Astrocyte (in vitro differentiated cells and primary cell): ENCODE data around the gene VGLL3. TPM values are rescaled to one million over a fixed set of nuclear protein-coding genes. Genes with fewer than 3 reads are reported as not detected.

ENCODE experiments used
- DNase-seq: peaks from one replicate; pipeline ENCODE4 v3.0.0-alpha.2; 2010; ENCODE audit warnings: low read depth
- FAIRE-seq: peaks from 2 replicates; lab custom pipeline; 2011; peaks lifted over from hg19 to GRCh38; lab: Jason Lieb, UNC
- H2AFZ ChIP-seq: 2 replicates; pipeline ENCODE4 v1.6.0; 2012; ENCODE audit warnings: low read depth, low read length, inconsistent platforms
- H3K27ac ChIP-seq: 2 replicates; pipeline ENCODE4 v1.5.1; 2011; ENCODE audit warnings: low read depth, low read length, inconsistent platforms
- H3K27me3 ChIP-seq: 2 replicates; pipeline ENCODE4 v1.6.0; 2011; ENCODE audit warnings: low read length, inconsistent platforms; ENCODE audit not compliant: insufficient read depth
- H3K36me3 ChIP-seq: 2 replicates; pipeline ENCODE4 v1.5.1; 2011; ENCODE audit warnings: low read length, inconsistent platforms; ENCODE audit not compliant: insufficient read depth
- H3K4me1 ChIP-seq: 2 replicates; pipeline ENCODE4 v1.5.1; 2011; ENCODE audit warnings: low read length, inconsistent platforms; ENCODE audit not compliant: insufficient read depth
- H3K4me2 ChIP-seq: 2 replicates; pipeline ENCODE4 v1.6.0; 2012; ENCODE audit warnings: low read length, inconsistent platforms
- H3K4me3 ChIP-seq: 2 replicates; pipeline ENCODE4 v1.5.1; 2011; ENCODE audit warnings: low read depth, mild to moderate bottlenecking, low read length, inconsistent platforms; ENCODE audit not compliant: insufficient read depth
- H3K79me2 ChIP-seq: 2 replicates; pipeline ENCODE4 v1.6.0; 2012; ENCODE audit warnings: mild to moderate bottlenecking, low read length, inconsistent platforms; ENCODE audit not compliant: insufficient read depth
- H3K9ac ChIP-seq: 2 replicates; pipeline ENCODE4 v1.6.0; 2012; ENCODE audit warnings: mild to moderate bottlenecking, low read length, inconsistent platforms
- H3K9me3 ChIP-seq: 2 replicates; pipeline ENCODE4 v1.5.1; 2012; ENCODE audit warnings: low read depth, mild to moderate bottlenecking, low read length, inconsistent platforms; ENCODE audit not compliant: insufficient read depth
- H4K20me1 ChIP-seq: 2 replicates; pipeline ENCODE4 v1.6.0; 2012; ENCODE audit warnings: low read length, inconsistent platforms; ENCODE audit not compliant: insufficient read depth
- H3K27ac Mint-ChIP-seq: one replicate; pipeline ENCODE4 v1.8.0; 2021; ENCODE audit warnings: mild to moderate bottlenecking, mixed read lengths; ENCODE audit not compliant: unreplicated experiment
- H3K27me3 Mint-ChIP-seq: one replicate; pipeline ENCODE4 v1.8.0; 2021; ENCODE audit warnings: low read depth, mixed read lengths; ENCODE audit not compliant: unreplicated experiment
- H3K36me3 Mint-ChIP-seq: one replicate; pipeline ENCODE4 v1.8.0; 2021; ENCODE audit warnings: low read depth, mixed read lengths; ENCODE audit not compliant: unreplicated experiment
- H3K4me1 Mint-ChIP-seq: one replicate; pipeline ENCODE4 v1.8.0; 2021; ENCODE audit warnings: low read depth, mixed read lengths; ENCODE audit not compliant: unreplicated experiment
- H3K4me3 Mint-ChIP-seq: one replicate; pipeline ENCODE4 v1.8.0; 2021; ENCODE audit warnings: mild to moderate bottlenecking, moderate library complexity, mixed read lengths; ENCODE audit not compliant: unreplicated experiment
- H3K9me3 Mint-ChIP-seq: one replicate; pipeline ENCODE4 v1.8.0; 2021; ENCODE audit warnings: mild to moderate bottlenecking, mixed read lengths; ENCODE audit not compliant: unreplicated experiment
- CTCF ChIP-seq: IDR thresholded peaks from 2 replicates; pipeline ENCODE4 v1.5.1; 2011; ENCODE audit warnings: low read depth, mild to moderate bottlenecking, inconsistent platforms, low read length, moderate library complexity; ENCODE audit not compliant: insufficient read depth
- EZH2 ChIP-seq: IDR thresholded peaks from 2 replicates; pipeline ENCODE4 v1.6.1; 2012; ENCODE audit warnings: mild to moderate bottlenecking, low read length, inconsistent platforms; ENCODE audit not compliant: insufficient read depth
- total RNA-seq: library from RNA; stranded (reverse); gene quantifications from 2 replicates; pipeline ENCODE4 v1.2.1, GENCODE V29; 2021

The VGLL3 gene
- total RNA-seq, 1 donor from 2014 or later = 63.7 TPM

- Mint-ChIP-seq H3K9me3 (no peaks in the 10 kb centered on the region), H3K27ac (peak overlapping the region; percentile 93), H3K4me3 (no peak overlapping the region), H3K27me3 (no peaks in the 10 kb centered on the region), H3K36me3 (peaks cover 7% of the 10 kb centered on the region), H3K4me1 (peaks cover 54% of the 10 kb centered on the region)
- H3K27ac ChIP-seq = peak overlapping the region; percentile 60
- H3K4me2 ChIP-seq = peak overlapping the region; percentile 47
- peaks cover 15% of the 10 kb centered on the region for H4K20me1 ChIP-seq
- H3K36me3 ChIP-seq = peaks cover 18% of the 10 kb centered on the region
- H2AFZ ChIP-seq = no peak overlapping the region
- H3K4me3 ChIP-seq = peak overlapping the region; percentile 20
- TF ChIP-seq CTCF (no peak), EZH2 (no peak)
- H3K9ac ChIP-seq = no peak overlapping the region
- DNase-seq (peak; percentile 91), FAIRE-seq (peak; percentile 98)
- H3K9me3 ChIP-seq = no peaks in the 10 kb centered on the region
- peaks cover 85% of the 10 kb centered on the region for H3K79me2 ChIP-seq
- H3K4me1 ChIP-seq = peaks cover 32% of the 10 kb centered on the region
- H3K27me3 ChIP-seq = no peaks in the 10 kb centered on the region
Observed at GRCh38 chr3:86958534-86958933, 32.4 kb downstream of the VGLL3 start.

GRCh38 chr3:86954747-86955146 lies 36.2 kb downstream of the VGLL3 start:
- peak; percentile 64 for DNase-seq
- H3K4me1 Mint-ChIP-seq = peaks cover 44% of the 10 kb centered on the region
- peak overlapping the region; percentile 43 for H3K27ac Mint-ChIP-seq
- H3K4me1 ChIP-seq = peaks cover 24% of the 10 kb centered on the region
- no peak overlapping the region for H3K27ac ChIP-seq
- H3K9ac ChIP-seq = no peak overlapping the region
- no peak for TF ChIP-seq EZH2
- H3K27me3 ChIP-seq = no peaks in the 10 kb centered on the region
- H3K9me3 ChIP-seq = no peaks in the 10 kb centered on the region
- H3K4me3 Mint-ChIP-seq = no peak overlapping the region
- peaks cover 96% of the 10 kb centered on the region for H3K79me2 ChIP-seq
- no peak overlapping the region for H3K4me3 ChIP-seq
- peaks cover 14% of the 10 kb centered on the region for H3K36me3 ChIP-seq
- no peak overlapping the region for H2AFZ ChIP-seq
- no peaks in the 10 kb centered on the region for H3K9me3 Mint-ChIP-seq
- H3K4me2 ChIP-seq = no peak overlapping the region
- peaks cover 27% of the 10 kb centered on the region for H4K20me1 ChIP-seq
- H3K36me3 Mint-ChIP-seq = peaks cover 8% of the 10 kb centered on the region
- no peak for FAIRE-seq
- H3K27me3 Mint-ChIP-seq = no peaks in the 10 kb centered on the region

- Histone ChIP-seq H3K27me3 (no peaks in the 10 kb centered on the region), H4K20me1 (peaks cover 28% of the 10 kb centered on the region), H3K4me1 (peaks cover 24% of the 10 kb centered on the region), H3K9ac (no peak overlapping the region), H3K4me2 (no peak overlapping the region), H3K79me2 (peaks cover 93% of the 10 kb centered on the region), H3K9me3 (no peaks in the 10 kb centered on the region), H3K36me3 (peaks cover 12% of the 10 kb centered on the region), H3K4me3 (no peak overlapping the region), H2AFZ (no peak overlapping the region), H3K27ac (no peak overlapping the region)
- Mint-ChIP-seq H3K27me3 (no peaks in the 10 kb centered on the region), H3K36me3 (peaks cover 8% of the 10 kb centered on the region), H3K9me3 (no peaks in the 10 kb centered on the region), H3K4me3 (no peak overlapping the region), H3K4me1 (peaks cover 47% of the 10 kb centered on the region), H3K27ac (peak overlapping the region; percentile 43)
- DNase-seq (no peak), FAIRE-seq (no peak)
- TF ChIP-seq CTCF = no peak
- no peak for TF ChIP-seq EZH2
Observed at GRCh38 chr3:86954226-86954625, 36.7 kb downstream of the VGLL3 start.
